ENCODE measurements around the gene TRIM16. TPM values are rescaled to one million over a fixed set of nuclear protein-coding genes. Genes with fewer than 3 reads are reported as not detected.

TRIM16 gene
- total and polyA plus RNA-seq, 2 of the 13 experiments (the other 11 are each of a cell fraction or from before 2014, with no cell fraction given), result 12.3 to 23.4 TPM

- TF ChIP-seq ARID4A (CRISPR knock-in tag; IDR thresholded peaks at IDR 0.05; ENCODE audit: borderline replicate concordance), result no peak
- TF ChIP-seq CREBL2 (CRISPR knock-in tag; IDR thresholded peaks at IDR 0.05; ENCODE audit: borderline replicate concordance), result no peak
- no peak for TF ChIP-seq ZBTB40 (IDR thresholded peaks at IDR 0.05)
- TF ChIP-seq ZBTB40 (CRISPR knock-in tag; IDR thresholded peaks at IDR 0.05), result no peak
- no peak for TF ChIP-seq CBX5 (CRISPR knock-in tag; IDR thresholded peaks at IDR 0.05; ENCODE audit: borderline replicate concordance)
- TF ChIP-seq SYNCRIP (IDR thresholded peaks at IDR 0.05; ENCODE audit: insufficient read depth, low read depth, low read length), result no peak
Observed at GRCh38 chr17:15659236-15659635, 24.9 kb downstream of the TRIM16 start (continued).
